Fibroblast of villous mesenchyme (primary cell): ENCODE measurements around the gene ALMS1. TPM values are rescaled to one million over a fixed set of nuclear protein-coding genes. Genes with fewer than 3 reads are reported as not detected.
"Not testable (repeated sequence)": the region's sequence is repeated elsewhere in the genome, so short reads cannot be mapped to it uniquely, and the experiment has no call there.

Experiments
- DNase-seq: peaks from one replicate; pipeline ENCODE4 v3.0.0-alpha.2; 2010; ENCODE audit warnings: low read depth
- H3K4me3 ChIP-seq: 2 replicates; pipeline ENCODE4 v1.5.1; 2011; ENCODE audit warnings: low read depth, mild to moderate bottlenecking, low read length
- total RNA-seq: library from RNA; depleted of rRNA; stranded (reverse); fragments of >200 nt; gene quantifications from 2 replicates; pipeline ENCODE4 v1.2.3, GENCODE V29; 2012
- TF ChIP-seq, protein P1 (sequence below): IDR thresholded peaks from 2 replicates; pipeline ENCODE4 v1.5.1; 2012; ENCODE audit warnings: low read depth, mild to moderate bottlenecking, low read length; ENCODE audit not compliant: insufficient read depth

Gene ALMS1
- total RNA-seq, 1 donor = 18.6 TPM

DNA sequence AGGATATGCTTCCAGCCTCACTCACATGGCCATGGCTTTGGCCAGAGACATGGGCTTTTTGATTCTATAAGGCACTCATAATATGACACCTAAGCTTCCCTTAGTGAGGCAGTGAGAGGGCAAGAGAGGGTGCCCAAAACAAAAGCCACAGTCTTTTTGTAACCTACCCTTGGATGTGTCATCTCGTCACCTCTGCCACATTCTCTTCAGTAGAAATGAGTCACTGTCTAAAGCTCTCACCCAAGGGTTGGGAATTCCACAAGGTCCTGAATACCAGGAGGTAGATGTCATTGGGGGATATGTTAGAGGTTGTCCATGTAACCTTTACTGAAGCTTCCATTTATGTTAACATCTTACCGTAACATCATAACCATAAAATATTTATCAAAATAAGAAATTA is 108.4 kb downstream of the ALMS1 start:
- DNase-seq = no peak
- H3K4me3 ChIP-seq = no peak overlapping the region
- TF ChIP-seq, protein P1, sequence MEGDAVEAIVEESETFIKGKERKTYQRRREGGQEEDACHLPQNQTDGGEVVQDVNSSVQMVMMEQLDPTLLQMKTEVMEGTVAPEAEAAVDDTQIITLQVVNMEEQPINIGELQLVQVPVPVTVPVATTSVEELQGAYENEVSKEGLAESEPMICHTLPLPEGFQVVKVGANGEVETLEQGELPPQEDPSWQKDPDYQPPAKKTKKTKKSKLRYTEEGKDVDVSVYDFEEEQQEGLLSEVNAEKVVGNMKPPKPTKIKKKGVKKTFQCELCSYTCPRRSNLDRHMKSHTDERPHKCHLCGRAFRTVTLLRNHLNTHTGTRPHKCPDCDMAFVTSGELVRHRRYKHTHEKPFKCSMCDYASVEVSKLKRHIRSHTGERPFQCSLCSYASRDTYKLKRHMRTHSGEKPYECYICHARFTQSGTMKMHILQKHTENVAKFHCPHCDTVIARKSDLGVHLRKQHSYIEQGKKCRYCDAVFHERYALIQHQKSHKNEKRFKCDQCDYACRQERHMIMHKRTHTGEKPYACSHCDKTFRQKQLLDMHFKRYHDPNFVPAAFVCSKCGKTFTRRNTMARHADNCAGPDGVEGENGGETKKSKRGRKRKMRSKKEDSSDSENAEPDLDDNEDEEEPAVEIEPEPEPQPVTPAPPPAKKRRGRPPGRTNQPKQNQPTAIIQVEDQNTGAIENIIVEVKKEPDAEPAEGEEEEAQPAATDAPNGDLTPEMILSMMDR = no peak

DNA sequence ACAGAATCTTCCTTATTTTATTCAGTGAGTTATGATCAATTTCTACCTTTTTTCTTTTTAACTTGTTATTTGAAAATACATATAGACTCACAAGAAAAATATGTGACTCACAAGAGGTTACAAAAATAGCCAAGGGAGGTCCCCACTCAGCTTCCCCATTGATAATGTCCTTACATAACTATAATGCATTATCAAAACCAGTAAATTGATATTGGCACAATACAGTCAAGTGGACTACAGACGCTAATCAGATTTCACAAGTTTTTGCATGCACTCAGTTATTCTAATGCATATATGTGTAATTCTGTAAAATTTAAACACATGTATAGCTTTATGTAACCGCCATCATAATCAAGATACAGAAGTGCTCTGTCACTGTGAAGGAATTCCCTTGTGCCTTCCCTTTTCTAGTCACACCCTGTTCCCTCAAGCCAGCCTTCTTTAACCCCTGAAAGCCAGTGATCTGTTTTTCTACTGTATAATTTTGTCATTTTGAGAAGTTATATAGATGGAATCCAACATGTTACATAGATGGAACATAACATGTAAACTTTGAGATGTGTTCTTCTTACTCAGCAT is 118.4 kb downstream of the ALMS1 start:
- DNase-seq = no peak
- no peak overlapping the region for H3K4me3 ChIP-seq
- TF ChIP-seq, protein P1 = no peak

DNA sequence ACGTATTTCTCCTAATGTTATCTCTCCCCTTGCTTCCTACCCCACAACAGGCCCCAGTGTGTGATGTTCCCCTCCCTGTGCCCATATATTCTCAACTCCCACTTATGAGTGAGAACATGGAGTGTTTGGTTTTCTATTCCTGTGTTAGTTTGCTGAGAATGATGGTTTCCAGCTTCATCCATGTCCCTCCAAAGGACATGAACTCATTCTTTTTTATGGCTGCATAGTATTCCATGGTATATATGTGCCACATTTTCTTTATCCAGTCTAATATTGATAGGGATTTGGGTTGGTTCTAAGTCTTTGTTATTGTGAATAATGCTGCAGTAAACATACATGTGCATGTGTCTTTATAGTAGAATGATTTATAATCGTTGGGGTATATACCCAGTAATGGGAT is 119.2 kb downstream of the ALMS1 start:
- DNase-seq, H3K4me3 ChIP-seq: not testable (repeated sequence)

DNA sequence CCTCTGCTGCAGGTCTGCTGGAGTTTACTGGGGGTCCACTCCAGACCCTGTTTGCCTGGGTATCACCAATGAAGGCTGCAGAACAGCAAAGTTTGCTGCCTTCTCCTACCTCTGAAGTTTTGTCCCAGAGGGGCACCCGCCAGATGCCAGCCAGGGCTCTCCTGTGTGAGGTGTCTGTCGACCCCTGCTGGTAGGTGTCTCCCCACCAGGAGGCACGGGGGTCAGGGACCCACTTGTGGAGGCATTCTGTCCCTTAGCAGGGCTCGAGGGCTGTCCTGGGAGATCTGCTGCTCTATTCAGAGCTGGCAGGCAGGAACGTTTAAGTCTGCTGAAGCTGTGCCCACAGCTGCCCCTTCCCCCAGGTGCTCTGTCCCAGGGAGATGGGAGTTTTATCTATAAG is 124.8 kb downstream of the ALMS1 start:
- DNase-seq, H3K4me3 ChIP-seq: not testable (repeated sequence)

DNA sequence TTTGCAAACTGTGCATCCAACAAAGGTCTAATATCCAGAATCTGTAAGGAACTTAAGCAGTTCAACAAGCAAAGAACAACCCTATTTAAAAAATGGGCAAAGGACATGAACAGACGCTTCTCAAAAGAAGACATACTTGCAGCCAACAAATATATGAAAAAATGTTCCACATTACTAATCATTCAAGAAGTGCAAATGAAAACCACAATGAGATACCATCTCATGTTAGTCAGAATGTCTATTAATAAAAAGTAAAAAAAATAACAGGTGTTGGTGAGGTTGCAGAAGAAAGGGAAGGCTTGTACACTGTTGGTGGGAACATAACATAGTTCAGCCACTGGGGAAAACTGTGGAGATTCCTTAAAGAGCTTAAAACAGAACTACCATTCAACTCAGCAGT is 130.4 kb downstream of the ALMS1 start:
- DNase-seq = no peak
- TF ChIP-seq, protein P1 = no peak

DNA sequence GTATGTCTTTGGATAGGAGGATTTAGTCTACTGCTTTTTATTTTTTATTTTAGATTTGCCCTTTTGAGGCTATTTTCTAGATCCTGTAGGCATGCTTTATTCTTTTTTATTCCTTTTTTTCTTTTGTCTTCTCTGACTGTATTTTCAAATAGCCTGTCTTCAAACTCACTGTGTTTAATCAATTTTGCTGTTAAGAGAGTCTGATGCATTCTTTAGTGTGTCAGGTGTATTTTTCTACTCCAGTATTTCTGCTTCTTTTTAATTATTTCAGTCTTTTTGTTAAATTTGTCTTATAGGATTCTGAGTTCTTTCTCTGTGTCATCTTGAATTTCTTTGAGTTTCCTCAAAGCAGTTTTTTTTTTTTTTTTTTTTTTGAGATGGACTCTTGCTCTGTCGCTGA is 143.1 kb downstream of the ALMS1 start:
- H3K4me3 ChIP-seq = no peak overlapping the region
- DNase-seq = no peak
- TF ChIP-seq, protein P1 = no peak

More for the DNA sequence above, 130.4 kb downstream of the ALMS1 start:
- no peak overlapping the region for H3K4me3 ChIP-seq

DNA sequence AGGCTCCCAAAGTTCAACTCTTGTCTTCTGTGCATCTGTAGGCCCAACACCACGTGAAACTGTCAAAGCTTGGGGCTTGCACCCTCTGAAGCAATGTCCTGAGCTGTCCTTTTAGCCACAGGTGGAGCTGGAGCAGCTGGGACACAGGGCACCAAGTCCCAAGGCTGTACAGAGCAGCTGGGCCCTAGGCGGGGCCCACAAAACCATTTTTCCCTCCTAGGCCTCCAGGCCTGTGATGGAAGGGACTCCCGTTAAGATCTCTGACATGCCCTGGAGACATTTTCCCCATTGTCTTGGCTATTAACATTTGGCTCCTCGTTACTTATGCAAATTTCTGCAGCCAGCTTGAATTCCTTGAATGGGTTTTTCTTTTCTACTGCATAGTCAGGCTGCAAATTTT is 145.1 kb downstream of the ALMS1 start:
- DNase-seq, H3K4me3 ChIP-seq: not testable (repeated sequence)

DNA sequence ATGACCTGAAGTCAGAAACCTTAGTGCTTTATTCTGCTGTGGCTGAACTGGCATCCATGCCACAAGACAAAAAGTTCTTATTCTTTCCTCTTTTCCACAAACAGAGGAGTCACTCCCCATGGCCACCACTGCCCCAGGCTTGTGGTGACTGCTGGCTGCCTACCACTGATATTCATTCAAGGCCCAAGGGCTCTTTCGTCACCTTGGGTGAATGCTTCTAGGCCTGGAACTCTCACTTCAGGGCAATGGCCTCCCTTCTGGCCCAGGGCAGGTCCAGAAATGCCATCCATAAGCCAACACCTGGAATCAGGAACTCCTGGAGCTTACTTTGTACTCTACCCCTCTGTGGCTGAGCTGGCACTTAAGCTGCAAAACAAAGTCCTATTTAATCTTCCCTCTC is 146.7 kb downstream of the ALMS1 start:
- DNase-seq = no peak
- H3K4me3 ChIP-seq = no peak overlapping the region
- TF ChIP-seq, protein P1 = no peak
